ENCODE results near the gene MLST8.

MLST8 gene, protein sequence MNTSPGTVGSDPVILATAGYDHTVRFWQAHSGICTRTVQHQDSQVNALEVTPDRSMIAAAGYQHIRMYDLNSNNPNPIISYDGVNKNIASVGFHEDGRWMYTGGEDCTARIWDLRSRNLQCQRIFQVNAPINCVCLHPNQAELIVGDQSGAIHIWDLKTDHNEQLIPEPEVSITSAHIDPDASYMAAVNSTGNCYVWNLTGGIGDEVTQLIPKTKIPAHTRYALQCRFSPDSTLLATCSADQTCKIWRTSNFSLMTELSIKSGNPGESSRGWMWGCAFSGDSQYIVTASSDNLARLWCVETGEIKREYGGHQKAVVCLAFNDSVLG

GRCh38 chr16:2205104-2205966 is at the start of gene MLST8:
MLST8 (plus strand) TSS chr16:2205454; CDS start chr16:2206086, 632 bp downstream.
- DNase-seq (ENCODE audit: insufficient read length, low spot score) (peak; percentile 99), FAIRE-seq (no peak)
- TF ChIP-seq POLR2A (IDR thresholded peaks at IDR 0.05; ENCODE audit: low read depth, low read length), result peak; percentile 52

GRCh38 chr16:2155977-2156848 is 49.0 kb upstream of the MLST8 start:
- FAIRE-seq, result no peak
- DNase-seq (ENCODE audit: insufficient read length, low spot score), result peak; percentile 51
- no peak for TF ChIP-seq POLR2A (IDR thresholded peaks at IDR 0.05; ENCODE audit: low read depth, low read length)

- FAIRE-seq, result no peak
- no peak for TF ChIP-seq POLR2A (IDR thresholded peaks at IDR 0.05; ENCODE audit: low read depth, low read length)
- no peak for DNase-seq (ENCODE audit: insufficient read length, low spot score)
Measured at GRCh38 chr16:2156849-2157224, 48.4 kb upstream of the MLST8 start.

DNA sequence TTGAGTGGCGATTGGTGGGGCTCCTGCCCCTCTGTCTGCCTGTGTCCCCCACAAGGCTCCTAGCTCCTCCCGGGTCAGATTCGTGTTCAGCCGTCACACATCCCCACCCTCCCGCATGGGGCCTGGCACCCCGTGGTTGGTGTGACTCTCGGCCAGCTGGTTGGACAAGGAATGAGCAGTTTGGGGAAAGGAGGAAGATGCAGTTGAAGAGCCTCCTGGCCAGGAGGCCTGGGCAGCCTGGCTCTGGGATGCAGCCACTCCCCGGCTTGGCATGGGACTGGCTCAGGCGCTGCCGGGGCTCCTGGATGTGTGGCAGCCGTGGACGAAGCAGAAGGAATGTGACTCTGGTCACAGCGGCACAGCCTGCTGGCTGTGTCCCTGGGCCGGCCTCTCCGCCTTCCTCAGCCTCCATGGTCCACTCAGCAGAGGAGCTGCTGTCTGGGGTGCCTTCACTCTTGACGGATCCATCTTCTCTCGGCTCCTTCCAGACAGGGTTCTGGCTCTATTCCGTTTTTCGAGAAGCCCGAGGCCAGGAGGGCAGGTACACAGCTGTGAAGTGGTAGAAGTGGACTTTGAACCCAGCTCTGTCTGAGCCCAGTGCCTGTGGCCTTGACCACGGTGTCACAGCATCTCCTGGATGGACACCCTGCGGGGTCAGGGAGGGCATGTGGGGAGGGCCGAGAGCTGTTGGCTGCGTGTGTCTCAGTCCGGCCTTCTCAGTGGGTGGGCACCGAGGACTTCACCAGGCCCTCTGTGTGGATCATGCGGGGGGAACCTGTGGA is 47.6 kb upstream of the MLST8 start:
- TF ChIP-seq POLR2A (IDR thresholded peaks at IDR 0.05; ENCODE audit: low read depth, low read length), result no peak
- no peak for FAIRE-seq
- DNase-seq (ENCODE audit: insufficient read length, low spot score), result no peak

GRCh38 chr16:2158262-2158638 is 47.0 kb upstream of the MLST8 start:
- FAIRE-seq, result no peak
- TF ChIP-seq POLR2A (IDR thresholded peaks at IDR 0.05; ENCODE audit: low read depth, low read length), result no peak

DNA sequence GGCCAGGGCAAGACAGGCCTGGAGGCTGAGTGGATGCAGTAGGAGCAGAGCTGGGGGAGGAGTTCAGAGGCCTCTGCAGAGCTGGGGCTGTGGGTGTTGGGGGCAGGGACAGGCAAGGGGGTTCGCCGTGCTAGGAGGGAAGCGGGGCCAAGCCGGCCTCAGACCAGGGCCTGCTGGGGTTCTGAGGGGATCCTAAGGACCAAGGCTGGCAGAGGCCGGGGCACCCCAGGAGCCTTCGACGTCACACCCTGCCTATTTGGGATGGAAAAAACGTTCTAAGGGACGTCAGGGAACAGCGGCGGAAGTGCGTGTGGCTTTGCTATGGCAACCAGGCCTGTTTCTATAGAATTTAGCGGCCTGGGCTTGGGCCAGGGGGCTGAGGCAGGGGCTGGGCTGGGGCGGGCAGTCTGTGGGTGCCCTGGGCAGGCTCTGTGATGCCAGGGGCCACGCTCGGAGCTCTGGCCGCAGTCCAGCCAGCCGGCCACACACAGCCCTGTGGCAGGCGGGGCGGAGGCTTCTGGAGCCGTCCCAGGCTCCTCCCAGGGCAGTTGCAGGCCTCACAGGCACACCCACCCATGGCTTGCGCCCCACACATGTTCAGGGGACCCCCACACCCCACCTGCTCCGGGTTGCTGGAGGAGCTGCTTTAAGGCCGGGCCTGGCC is 45.9 kb upstream of the MLST8 start:
- no peak for DNase-seq (ENCODE audit: insufficient read length, low spot score)
- no peak for TF ChIP-seq POLR2A (IDR thresholded peaks at IDR 0.05; ENCODE audit: low read depth, low read length)
- no peak for FAIRE-seq

More at GRCh38 chr16:2158262-2158638, 47.0 kb upstream of the MLST8 start:
- DNase-seq (ENCODE audit: insufficient read length, low spot score), result no peak

DNA sequence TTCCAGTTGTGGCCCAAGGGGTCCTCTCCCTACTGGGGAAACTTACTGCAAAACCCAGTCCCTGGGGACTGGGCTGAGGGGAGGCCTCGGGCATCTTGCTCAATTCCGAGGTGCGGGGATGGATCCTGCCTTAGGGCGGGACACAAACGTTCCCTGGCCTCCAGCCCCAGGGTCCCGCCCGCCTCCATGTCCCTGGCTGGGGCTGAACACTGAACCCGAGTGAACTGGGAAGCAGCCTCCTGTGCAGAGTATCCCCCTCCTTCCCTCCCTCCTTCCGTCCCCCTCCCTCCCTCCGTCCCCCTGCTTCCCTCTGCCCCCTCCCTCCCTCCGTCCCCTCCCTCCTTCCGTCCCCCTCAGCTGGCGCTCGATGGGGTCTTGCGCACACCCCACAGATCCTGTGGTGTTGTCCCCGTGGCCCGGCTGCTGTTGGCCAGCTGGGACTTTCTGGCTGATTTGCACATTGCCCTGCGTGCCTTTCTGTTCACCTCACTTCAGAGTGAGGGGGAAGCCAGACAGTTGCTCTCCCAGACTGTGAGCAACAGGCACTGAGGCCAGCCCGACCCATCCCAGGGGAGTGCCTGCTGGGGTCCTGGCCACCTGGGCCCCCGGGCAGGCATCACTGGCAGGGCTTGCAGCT is 44.2 kb upstream of the MLST8 start:
- TF ChIP-seq POLR2A (IDR thresholded peaks at IDR 0.05; ENCODE audit: low read depth, low read length), result no peak
- DNase-seq (ENCODE audit: insufficient read length, low spot score), result no peak
- no peak for FAIRE-seq

DNA sequence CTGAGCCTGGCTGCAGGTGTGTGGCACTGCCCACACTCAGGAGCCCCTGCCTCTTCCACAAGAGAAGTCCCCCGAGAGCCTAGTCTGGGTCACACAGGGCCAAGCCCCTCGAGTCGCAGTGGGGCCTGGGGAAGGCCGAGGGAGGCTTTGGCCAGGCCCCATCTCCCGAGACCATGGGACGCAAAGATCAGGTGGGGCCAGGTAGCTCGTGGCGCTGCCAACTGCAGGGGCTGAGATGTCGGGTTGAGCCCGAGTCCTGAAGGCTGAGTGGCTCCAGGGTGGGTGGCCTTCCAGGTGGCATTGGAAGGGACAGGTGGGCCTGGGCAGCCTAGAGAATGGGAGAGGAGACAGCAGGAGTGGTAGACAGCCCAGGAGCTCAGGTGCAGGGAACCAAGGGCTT is 43.3 kb upstream of the MLST8 start:
- no peak for TF ChIP-seq POLR2A (IDR thresholded peaks at IDR 0.05; ENCODE audit: low read depth, low read length)
- DNase-seq (ENCODE audit: insufficient read length, low spot score) (no peak), FAIRE-seq (no peak)

GRCh38 chr16:2162676-2163118 is 42.6 kb upstream of the MLST8 start:
- no peak for FAIRE-seq
- no peak for TF ChIP-seq POLR2A (IDR thresholded peaks at IDR 0.05; ENCODE audit: low read depth, low read length)
- DNase-seq (ENCODE audit: insufficient read length, low spot score), result no peak

DNA sequence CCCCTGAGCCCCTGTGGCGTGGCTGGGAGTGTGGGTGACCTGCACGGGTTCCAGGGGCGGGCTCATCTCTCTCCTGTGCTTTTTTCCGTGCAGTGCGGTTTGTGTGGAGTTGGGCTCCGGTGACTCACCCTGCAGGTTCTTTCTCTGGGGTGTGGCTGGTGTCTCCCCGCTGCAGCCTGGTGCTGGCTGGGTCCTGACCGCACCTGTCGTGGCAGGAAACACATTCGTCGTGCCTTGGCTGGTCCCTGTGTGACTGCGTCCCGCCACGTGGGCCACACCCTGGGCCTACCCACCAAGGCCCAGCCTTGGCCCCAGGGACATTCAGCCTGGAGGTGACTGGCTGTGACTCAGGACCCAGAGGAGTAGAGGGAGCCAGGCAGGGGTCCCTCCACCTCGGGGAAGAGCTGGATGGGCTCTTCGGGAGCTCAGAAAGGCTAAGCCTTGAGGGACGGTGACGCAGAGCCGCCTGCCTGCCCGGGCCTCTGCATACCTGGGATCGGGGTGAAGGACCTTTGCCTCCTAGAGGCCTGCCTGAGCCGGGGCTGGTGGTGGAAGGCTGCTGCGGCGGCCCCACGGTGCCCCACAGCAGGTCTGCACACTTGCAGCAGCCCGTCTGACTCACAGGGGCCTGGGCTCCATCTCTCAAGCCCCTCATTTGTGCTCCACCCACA is 41.9 kb upstream of the MLST8 start:
- DNase-seq (ENCODE audit: insufficient read length, low spot score) (peak; percentile 61), FAIRE-seq (no peak)
- TF ChIP-seq POLR2A (IDR thresholded peaks at IDR 0.05; ENCODE audit: low read depth, low read length), result no peak

DNA sequence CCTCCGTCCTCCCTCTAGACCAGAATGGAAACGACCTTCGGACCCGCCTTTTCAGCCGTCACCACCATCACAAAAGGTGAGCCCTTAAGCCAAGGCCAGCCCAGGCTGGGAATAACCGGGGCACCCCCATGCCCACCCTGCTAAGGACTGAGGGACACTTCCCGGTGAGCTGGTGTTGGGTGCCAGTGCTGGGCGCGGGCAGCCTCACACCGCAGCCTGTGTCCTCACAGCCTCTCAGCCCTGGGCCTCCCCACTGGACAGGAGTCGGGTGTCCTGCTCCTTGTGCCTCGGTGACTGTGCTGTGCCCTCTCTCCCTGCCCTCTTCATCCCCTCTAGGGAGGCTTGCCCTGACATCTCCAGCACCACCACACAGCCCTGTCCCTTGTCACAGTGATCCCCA is 39.4 kb upstream of the MLST8 start:
- FAIRE-seq, result no peak
- TF ChIP-seq POLR2A (IDR thresholded peaks at IDR 0.05; ENCODE audit: low read depth, low read length), result no peak
- no peak for DNase-seq (ENCODE audit: insufficient read length, low spot score)
